SK-N-MC (cell line): ENCODE data around the gene CCDC57.

Experiments
- EZH2 ChIP-seq: fragments of 200-600 bp; sonication (generic); IDR thresholded peaks from one replicate; pipeline ENCODE4 v1.6.1; 2017; ENCODE audit warnings: antibody characterized with exemption
- FOXP2 ChIP-seq: optimal IDR thresholded peaks from 2 replicates; pipeline ENCODE3; 2011; ENCODE audit warnings: mild to moderate bottlenecking, moderate library complexity; ENCODE audit not compliant: insufficient read depth; ENCODE audit errors: extremely low read length, control extremely low read depth
- POLR2AphosphoS5 ChIP-seq: IDR thresholded peaks from 2 replicates; pipeline ENCODE4 v1.6.1; 2012; ENCODE audit warnings: mild to moderate bottlenecking, low read depth, low read length, borderline replicate concordance

DNA sequence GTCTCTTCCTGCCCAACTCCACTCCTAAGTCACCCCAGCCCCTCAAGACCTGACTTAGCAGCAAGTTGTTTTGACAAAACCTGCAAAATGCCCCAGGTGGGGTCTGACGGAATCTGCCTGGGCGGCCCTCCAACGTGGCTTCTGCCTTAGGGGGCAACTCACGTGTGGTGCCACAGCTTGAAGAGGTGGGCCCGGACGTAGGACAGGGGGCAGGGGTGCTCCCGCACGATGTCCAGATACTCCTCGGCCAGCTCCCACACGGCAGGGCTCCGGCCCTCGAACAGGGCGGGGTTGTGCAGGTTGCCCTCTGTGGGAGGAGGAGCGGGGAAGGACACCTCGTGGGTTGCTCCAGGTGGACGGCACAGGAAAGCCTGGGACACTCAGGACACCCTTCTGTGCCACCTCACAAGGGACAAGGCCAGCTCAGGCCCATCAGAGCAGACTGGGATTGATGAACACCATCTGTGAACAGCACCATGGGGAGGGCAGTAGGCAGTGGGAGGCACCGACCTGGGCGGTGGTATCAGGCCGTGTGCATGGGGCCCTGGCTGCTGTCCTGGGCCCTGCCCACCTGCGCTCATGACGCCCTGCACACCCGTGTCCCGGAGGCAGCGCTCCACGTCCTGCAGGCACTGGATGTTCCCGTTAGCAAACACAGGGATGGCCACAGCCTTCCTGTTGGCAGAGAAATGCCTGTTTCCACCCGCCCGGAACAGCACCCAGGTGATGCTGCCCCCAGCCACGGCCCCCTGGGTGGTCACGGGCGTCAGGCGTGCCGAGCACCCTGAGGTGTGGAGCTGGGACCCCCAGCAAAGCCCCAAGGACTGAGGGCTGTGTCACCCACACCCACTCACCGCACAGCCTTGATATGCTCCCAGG, 151.4 kb downstream of the CCDC57 start:
- TF ChIP-seq POLR2AphosphoS5, result no peak
- TF ChIP-seq EZH2, result no peak
- no peak for TF ChIP-seq FOXP2
